Astrocyte (in vitro differentiated cells and primary cell): ENCODE measurements around the gene MIR17HG. TPM values are rescaled to one million over a fixed set of nuclear protein-coding genes. Genes with fewer than 3 reads are reported as not detected.

ENCODE experiments used
- DNase-seq: peaks from one replicate; pipeline ENCODE4 v3.0.0-alpha.2; 2010; ENCODE audit warnings: low read depth
- FAIRE-seq: peaks from 2 replicates; lab custom pipeline; 2011; peaks lifted over from hg19 to GRCh38; lab: Jason Lieb, UNC
- H2AFZ ChIP-seq: 2 replicates; pipeline ENCODE4 v1.6.0; 2012; ENCODE audit warnings: low read depth, low read length, inconsistent platforms
- H3K27ac ChIP-seq: 2 replicates; pipeline ENCODE4 v1.5.1; 2011; ENCODE audit warnings: low read depth, low read length, inconsistent platforms
- H3K27me3 ChIP-seq: 2 replicates; pipeline ENCODE4 v1.6.0; 2011; ENCODE audit warnings: low read length, inconsistent platforms; ENCODE audit not compliant: insufficient read depth
- H3K36me3 ChIP-seq: 2 replicates; pipeline ENCODE4 v1.5.1; 2011; ENCODE audit warnings: low read length, inconsistent platforms; ENCODE audit not compliant: insufficient read depth
- H3K4me1 ChIP-seq: 2 replicates; pipeline ENCODE4 v1.5.1; 2011; ENCODE audit warnings: low read length, inconsistent platforms; ENCODE audit not compliant: insufficient read depth
- H3K4me2 ChIP-seq: 2 replicates; pipeline ENCODE4 v1.6.0; 2012; ENCODE audit warnings: low read length, inconsistent platforms
- H3K4me3 ChIP-seq: 2 replicates; pipeline ENCODE4 v1.5.1; 2011; ENCODE audit warnings: low read depth, mild to moderate bottlenecking, low read length, inconsistent platforms; ENCODE audit not compliant: insufficient read depth
- H3K79me2 ChIP-seq: 2 replicates; pipeline ENCODE4 v1.6.0; 2012; ENCODE audit warnings: mild to moderate bottlenecking, low read length, inconsistent platforms; ENCODE audit not compliant: insufficient read depth
- H3K9ac ChIP-seq: 2 replicates; pipeline ENCODE4 v1.6.0; 2012; ENCODE audit warnings: mild to moderate bottlenecking, low read length, inconsistent platforms
- H3K9me3 ChIP-seq: 2 replicates; pipeline ENCODE4 v1.5.1; 2012; ENCODE audit warnings: low read depth, mild to moderate bottlenecking, low read length, inconsistent platforms; ENCODE audit not compliant: insufficient read depth
- H4K20me1 ChIP-seq: 2 replicates; pipeline ENCODE4 v1.6.0; 2012; ENCODE audit warnings: low read length, inconsistent platforms; ENCODE audit not compliant: insufficient read depth
- H3K27ac Mint-ChIP-seq: one replicate; pipeline ENCODE4 v1.8.0; 2021; ENCODE audit warnings: mild to moderate bottlenecking, mixed read lengths; ENCODE audit not compliant: unreplicated experiment
- H3K27me3 Mint-ChIP-seq: one replicate; pipeline ENCODE4 v1.8.0; 2021; ENCODE audit warnings: low read depth, mixed read lengths; ENCODE audit not compliant: unreplicated experiment
- H3K36me3 Mint-ChIP-seq: one replicate; pipeline ENCODE4 v1.8.0; 2021; ENCODE audit warnings: low read depth, mixed read lengths; ENCODE audit not compliant: unreplicated experiment
- H3K4me1 Mint-ChIP-seq: one replicate; pipeline ENCODE4 v1.8.0; 2021; ENCODE audit warnings: low read depth, mixed read lengths; ENCODE audit not compliant: unreplicated experiment
- H3K4me3 Mint-ChIP-seq: one replicate; pipeline ENCODE4 v1.8.0; 2021; ENCODE audit warnings: mild to moderate bottlenecking, moderate library complexity, mixed read lengths; ENCODE audit not compliant: unreplicated experiment
- H3K9me3 Mint-ChIP-seq: one replicate; pipeline ENCODE4 v1.8.0; 2021; ENCODE audit warnings: mild to moderate bottlenecking, mixed read lengths; ENCODE audit not compliant: unreplicated experiment
- EZH2 ChIP-seq: IDR thresholded peaks from 2 replicates; pipeline ENCODE4 v1.6.1; 2012; ENCODE audit warnings: mild to moderate bottlenecking, low read length, inconsistent platforms; ENCODE audit not compliant: insufficient read depth
- total RNA-seq: library from RNA; stranded (reverse); gene quantifications from 2 replicates; pipeline ENCODE4 v1.2.1, GENCODE V29; 2021
- TF ChIP-seq, protein P1 (sequence below): IDR thresholded peaks from 2 replicates; pipeline ENCODE4 v1.5.1; 2011; ENCODE audit warnings: low read depth, mild to moderate bottlenecking, inconsistent platforms, low read length, moderate library complexity; ENCODE audit not compliant: insufficient read depth

Gene MIR17HG
- total RNA-seq, 1 donor from 2014 or later: 6.3 TPM

DNA sequence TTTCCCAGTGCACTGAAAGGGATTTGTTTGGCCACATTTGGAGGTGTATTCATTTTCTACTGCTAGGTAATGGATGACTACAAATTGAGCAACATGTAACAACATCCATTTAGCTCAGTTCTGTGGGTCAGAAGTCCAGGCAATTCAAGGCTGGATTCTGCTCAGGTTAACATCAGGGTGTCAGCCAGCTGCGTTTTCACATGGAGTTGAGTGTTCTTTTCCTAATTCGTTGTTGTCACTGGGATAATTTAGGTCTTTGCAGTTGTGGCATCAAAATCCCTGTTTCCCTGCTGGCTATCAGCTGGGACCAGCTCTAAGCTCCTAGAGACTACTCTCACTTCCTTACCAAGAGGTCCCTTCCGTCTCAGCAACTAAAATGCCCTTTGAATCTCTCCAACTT is 25.4 kb downstream of the MIR17HG start:
- Histone ChIP-seq H3K4me2 (no peak overlapping the region), H3K4me3 (no peak overlapping the region), H3K9me3 (no peaks in the 10 kb centered on the region), H3K9ac (no peak overlapping the region), H2AFZ (no peak overlapping the region), H4K20me1 (no peaks in the 10 kb centered on the region), H3K36me3 (no peaks in the 10 kb centered on the region), H3K4me1 (peaks cover 12% of the 10 kb centered on the region), H3K79me2 (no peaks in the 10 kb centered on the region), H3K27ac (no peak overlapping the region), H3K27me3 (no peaks in the 10 kb centered on the region)
- H3K27me3 Mint-ChIP-seq: no peaks in the 10 kb centered on the region
- DNase-seq (no peak), FAIRE-seq (no peak)
- peaks cover 2% of the 10 kb centered on the region for H3K36me3 Mint-ChIP-seq
- H3K9me3 Mint-ChIP-seq: no peaks in the 10 kb centered on the region
- H3K4me3 Mint-ChIP-seq: no peak overlapping the region
- TF ChIP-seq EZH2: no peak
- TF ChIP-seq, protein P1, sequence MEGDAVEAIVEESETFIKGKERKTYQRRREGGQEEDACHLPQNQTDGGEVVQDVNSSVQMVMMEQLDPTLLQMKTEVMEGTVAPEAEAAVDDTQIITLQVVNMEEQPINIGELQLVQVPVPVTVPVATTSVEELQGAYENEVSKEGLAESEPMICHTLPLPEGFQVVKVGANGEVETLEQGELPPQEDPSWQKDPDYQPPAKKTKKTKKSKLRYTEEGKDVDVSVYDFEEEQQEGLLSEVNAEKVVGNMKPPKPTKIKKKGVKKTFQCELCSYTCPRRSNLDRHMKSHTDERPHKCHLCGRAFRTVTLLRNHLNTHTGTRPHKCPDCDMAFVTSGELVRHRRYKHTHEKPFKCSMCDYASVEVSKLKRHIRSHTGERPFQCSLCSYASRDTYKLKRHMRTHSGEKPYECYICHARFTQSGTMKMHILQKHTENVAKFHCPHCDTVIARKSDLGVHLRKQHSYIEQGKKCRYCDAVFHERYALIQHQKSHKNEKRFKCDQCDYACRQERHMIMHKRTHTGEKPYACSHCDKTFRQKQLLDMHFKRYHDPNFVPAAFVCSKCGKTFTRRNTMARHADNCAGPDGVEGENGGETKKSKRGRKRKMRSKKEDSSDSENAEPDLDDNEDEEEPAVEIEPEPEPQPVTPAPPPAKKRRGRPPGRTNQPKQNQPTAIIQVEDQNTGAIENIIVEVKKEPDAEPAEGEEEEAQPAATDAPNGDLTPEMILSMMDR: no peak
- peaks cover 20% of the 10 kb centered on the region for H3K4me1 Mint-ChIP-seq
- no peak overlapping the region for H3K27ac Mint-ChIP-seq

DNA sequence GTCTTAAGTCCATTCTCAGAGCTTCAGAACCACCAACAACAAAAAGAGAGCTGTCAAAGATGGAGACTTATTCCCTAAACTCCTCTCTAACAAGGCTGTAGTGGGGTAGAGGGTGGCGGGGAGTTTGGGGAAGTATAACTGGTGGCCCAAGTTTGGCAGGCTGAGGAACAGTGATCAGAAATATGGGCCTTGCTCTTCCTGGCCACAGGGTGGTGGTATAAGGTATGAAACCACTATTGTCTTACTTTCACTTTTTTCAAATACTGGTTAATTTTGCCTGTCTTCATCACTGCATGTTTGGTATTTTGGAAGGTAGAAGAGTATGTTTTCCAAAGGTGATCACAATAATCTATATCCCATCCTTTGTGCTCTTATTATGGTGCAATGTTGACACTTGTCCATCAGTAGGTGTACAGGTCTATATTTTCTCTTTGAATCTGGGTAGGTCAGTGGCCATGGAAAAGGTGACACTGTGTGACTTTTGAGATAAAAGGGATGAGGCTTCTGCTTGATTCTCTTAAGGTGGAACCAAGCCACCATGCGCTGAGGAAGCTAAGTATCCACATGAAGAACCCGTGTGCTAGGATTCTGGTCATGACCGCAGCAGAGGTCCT is 27.7 kb downstream of the MIR17HG start:
- Histone ChIP-seq H3K4me3 (no peak overlapping the region), H3K79me2 (no peaks in the 10 kb centered on the region), H3K27me3 (no peaks in the 10 kb centered on the region), H3K9ac (no peak overlapping the region), H3K4me1 (no peaks in the 10 kb centered on the region), H2AFZ (no peak overlapping the region), H4K20me1 (no peaks in the 10 kb centered on the region), H3K9me3 (no peaks in the 10 kb centered on the region), H3K4me2 (no peak overlapping the region), H3K27ac (no peak overlapping the region), H3K36me3 (no peaks in the 10 kb centered on the region)
- no peak for DNase-seq
- FAIRE-seq: no peak
- Mint-ChIP-seq H3K27ac (no peak overlapping the region), H3K4me3 (no peak overlapping the region), H3K27me3 (no peaks in the 10 kb centered on the region), H3K36me3 (peaks cover 2% of the 10 kb centered on the region), H3K9me3 (no peaks in the 10 kb centered on the region), H3K4me1 (no peaks in the 10 kb centered on the region)
- TF ChIP-seq EZH2: no peak
- TF ChIP-seq, protein P1: peak; percentile 60

DNA sequence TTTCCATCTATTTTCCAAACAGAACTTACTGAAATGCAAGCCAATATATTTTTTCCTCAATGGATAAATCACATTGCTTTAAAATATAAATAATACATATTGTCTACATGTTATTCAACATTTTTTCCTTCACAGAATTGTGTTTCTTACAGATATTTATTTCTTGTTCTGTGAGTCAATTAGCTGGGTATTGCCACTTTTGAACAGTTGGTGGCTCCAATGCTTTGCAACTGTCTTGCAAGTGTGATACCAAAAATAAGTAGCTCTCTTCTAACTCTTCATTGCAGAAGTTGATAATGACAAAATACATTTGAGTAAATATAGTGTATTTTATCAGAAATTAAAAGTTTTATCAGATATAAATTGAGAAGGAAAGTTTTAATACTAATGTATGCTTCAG is 33.9 kb downstream of the MIR17HG start:
- Histone ChIP-seq H3K27ac (no peak overlapping the region), H3K4me1 (no peaks in the 10 kb centered on the region), H4K20me1 (no peaks in the 10 kb centered on the region), H3K4me2 (no peak overlapping the region), H3K9me3 (no peaks in the 10 kb centered on the region), H3K27me3 (no peaks in the 10 kb centered on the region), H3K4me3 (no peak overlapping the region), H2AFZ (no peak overlapping the region), H3K79me2 (no peaks in the 10 kb centered on the region), H3K36me3 (no peaks in the 10 kb centered on the region), H3K9ac (no peak overlapping the region)
- TF ChIP-seq, protein P1: peak; percentile 34
- no peak for TF ChIP-seq EZH2
- Mint-ChIP-seq H3K4me3 (no peak overlapping the region), H3K4me1 (no peaks in the 10 kb centered on the region), H3K9me3 (no peaks in the 10 kb centered on the region), H3K36me3 (no peaks in the 10 kb centered on the region), H3K27ac (no peak overlapping the region), H3K27me3 (no peaks in the 10 kb centered on the region)
- DNase-seq: peak; percentile 12
- FAIRE-seq: no peak
